HCT116 (cell line): ENCODE data around the gene TNIK.

ENCODE experiments used
- CBX3 ChIP-seq: IDR thresholded peaks from 2 replicates; pipeline ENCODE4 v1.6.1; 2012; ENCODE audit warnings: low read depth
- EZH2 ChIP-seq: fragments of 200-600 bp; sonication (generic); IDR thresholded peaks from 2 replicates; pipeline ENCODE4 v1.6.1; 2017; ENCODE audit warnings: antibody characterized with exemption, mixed run types
- POLR2AphosphoS5 ChIP-seq: IDR thresholded peaks from 2 replicates; pipeline ENCODE4 v1.6.1; 2011; ENCODE audit warnings: mild to moderate bottlenecking, low read depth, low read length, moderate library complexity

- TF ChIP-seq POLR2AphosphoS5 = no peak
- no peak for TF ChIP-seq EZH2
- TF ChIP-seq CBX3 = no peak
These were observed 136.2 kb downstream of the TNIK start for GRCh38 chr3:171323938-171324536.
